DLD1 (cell line): ENCODE measurements around the gene RPS4Y2.

Source experiments
- in situ Hi-C: cut with HindIII; loops from 2 replicates; pipeline ENCODE4 v1.10.0; 2017; ENCODE audit warnings: low sequenced_read_pairs

RPS4Y2 gene

DNA sequence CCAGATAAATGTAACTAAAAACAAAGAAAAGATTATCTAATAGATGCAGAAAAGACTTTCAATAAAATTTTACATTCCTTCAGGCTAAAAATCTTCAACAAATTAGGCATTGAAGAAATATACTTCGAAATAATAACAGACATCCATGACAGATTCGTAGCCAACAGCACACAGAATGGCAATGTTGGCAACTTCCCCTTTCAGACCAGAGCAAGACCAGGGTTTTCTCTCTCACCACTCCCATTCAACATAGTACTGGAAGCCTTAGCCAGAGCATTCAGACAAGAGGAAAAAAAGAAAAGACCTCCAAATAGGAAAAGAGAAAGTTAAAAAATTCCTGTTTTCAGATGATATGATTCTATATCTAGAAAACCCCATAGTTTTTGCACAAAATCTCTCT, 61.2 kb downstream of the RPS4Y2 start:
- in situ Hi-C loops = no loop called here
